Naive B cell (primary cell): Measurements from ENCODE around the gene MFAP2. TPM values are rescaled to one million over a fixed set of nuclear protein-coding genes. Genes with fewer than 3 reads are reported as not detected.
A peak's percentile ranks its signal among the peaks of the same experiment; 100 is the strongest.
"Not testable (repeated sequence)": the region's sequence is repeated elsewhere in the genome, so short reads cannot be mapped to it uniquely, and the experiment has no call there.

ENCODE experiments used
- ATAC-seq, 2 donors: fragments of 150-1000 bp; cut with Tn5 transposase; 2 replicates each; pipeline ENCODE4 v1.10.0; 2021; ENCODE audit warnings: low read depth in 2 of 2, mild to moderate bottlenecking in 2 of 2, moderate library complexity in 2 of 2
- DNase-seq: peaks from one replicate; pipeline ENCODE4 v3.0.0; 2022
- H3K27ac Mint-ChIP-seq, 6 donors: one replicate each; pipeline ENCODE4 v1.8.0; 2020 to 2022; ENCODE audit warnings: mild to moderate bottlenecking in 6 of 6, mixed read lengths in 6 of 6, moderate library complexity in 5 of 6, inconsistent platforms in 2 of 6
- H3K27me3 Mint-ChIP-seq, 3 donors: one replicate each; pipeline ENCODE4 v1.8.0; 2021 to 2022; ENCODE audit warnings: mixed read lengths in 3 of 3, mild to moderate bottlenecking in 1 of 3
- H3K36me3 Mint-ChIP-seq, 2 donors: one replicate each; pipeline ENCODE4 v1.8.0; 2020 to 2022; ENCODE audit warnings: mixed read lengths in 2 of 2, inconsistent platforms in 1 of 2, mild to moderate bottlenecking in 1 of 2
- H3K4me1 Mint-ChIP-seq, 3 donors: one replicate each; pipeline ENCODE4 v1.8.0; 2020 to 2022; ENCODE audit warnings: mixed read lengths in 3 of 3, inconsistent platforms in 1 of 3, mild to moderate bottlenecking in 1 of 3, moderate library complexity in 1 of 3
- H3K4me3 Mint-ChIP-seq, 8 donors: one replicate each; pipeline ENCODE4 v1.8.0; 2020 to 2022; ENCODE audit warnings: mild to moderate bottlenecking in 8 of 8, mixed read lengths in 8 of 8, moderate library complexity in 8 of 8, inconsistent platforms in 2 of 8
- H3K9me3 Mint-ChIP-seq, 7 donors: one replicate each; pipeline ENCODE4 v1.8.0; 2020 to 2022; ENCODE audit warnings: mixed read lengths in 7 of 7, mild to moderate bottlenecking in 5 of 7, inconsistent platforms in 2 of 7, moderate library complexity in 1 of 7
- polyA plus RNA-seq, 6 donors: library from polyadenylated mRNA; unstranded; fragments of 300-500 nt; fragmentation: Illumina TruSeq; gene quantifications; one replicate each; pipeline ENCODE4 v1.2.3, GENCODE V29; 2021; ENCODE audit warnings: low read depth in 6 of 6

MFAP2 gene
- polyA plus RNA-seq, 6 donors from 2014 or later = not detected

DNA sequence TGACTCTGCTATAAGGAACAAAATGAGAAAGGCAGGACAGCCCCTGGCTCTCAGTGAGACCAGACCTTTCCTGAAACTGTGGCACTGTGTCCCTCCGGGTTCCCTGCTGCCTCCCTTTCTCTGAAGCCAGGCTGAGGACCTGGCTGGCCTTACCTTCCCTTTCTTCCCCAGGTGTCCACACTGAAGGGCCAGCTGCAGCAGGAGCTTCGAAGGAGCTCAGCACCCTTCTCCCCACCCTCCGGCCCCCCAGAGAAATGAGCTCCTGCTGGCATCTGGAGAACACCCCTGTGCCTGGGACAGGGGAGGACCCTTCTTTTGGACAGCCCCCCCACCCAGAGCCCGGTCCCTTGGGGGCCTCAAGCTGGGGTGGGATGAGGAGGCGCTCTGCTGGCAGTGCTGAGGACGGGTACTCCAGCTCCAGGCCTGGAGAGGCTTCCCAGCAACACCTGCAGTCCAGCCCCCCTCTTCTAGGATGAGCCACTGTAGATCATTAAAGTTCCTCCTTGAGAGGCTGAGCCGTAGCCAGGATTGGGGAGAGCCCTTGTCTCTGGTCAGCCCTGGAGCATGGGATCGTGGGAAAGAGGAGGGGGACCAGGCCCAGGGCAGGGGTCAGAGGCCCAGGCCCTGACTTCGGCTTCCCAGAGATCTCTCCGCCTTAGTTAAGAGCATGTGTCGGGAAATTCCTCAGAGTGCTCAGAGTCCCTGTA lies 8.1 kb downstream of the MFAP2 start:
- ATAC-seq = no peak
- H3K36me3 Mint-ChIP-seq = no peaks in the 10 kb centered on the region
- peak overlapping the region in 2 of 6 donors; percentile 58 to 75 for H3K27ac Mint-ChIP-seq
- no peak overlapping the region for H3K4me3 Mint-ChIP-seq
- DNase-seq = no peak
- H3K9me3 Mint-ChIP-seq = peaks cover 0 to 1% (median 0%) of the 10 kb centered on the region in 7 donors
- no peaks in the 10 kb centered on the region for H3K27me3 Mint-ChIP-seq
- peaks cover 0 to 3% (median 0%) of the 10 kb centered on the region in 3 donors for H3K4me1 Mint-ChIP-seq

- Mint-ChIP-seq H3K27ac (peak overlapping the region in 1 of 6 donors; percentile 39), H3K27me3 (no peaks in the 10 kb centered on the region)
These were observed 8.9 kb downstream of the MFAP2 start for GRCh38 chr1:16971341-16972188.

DNA sequence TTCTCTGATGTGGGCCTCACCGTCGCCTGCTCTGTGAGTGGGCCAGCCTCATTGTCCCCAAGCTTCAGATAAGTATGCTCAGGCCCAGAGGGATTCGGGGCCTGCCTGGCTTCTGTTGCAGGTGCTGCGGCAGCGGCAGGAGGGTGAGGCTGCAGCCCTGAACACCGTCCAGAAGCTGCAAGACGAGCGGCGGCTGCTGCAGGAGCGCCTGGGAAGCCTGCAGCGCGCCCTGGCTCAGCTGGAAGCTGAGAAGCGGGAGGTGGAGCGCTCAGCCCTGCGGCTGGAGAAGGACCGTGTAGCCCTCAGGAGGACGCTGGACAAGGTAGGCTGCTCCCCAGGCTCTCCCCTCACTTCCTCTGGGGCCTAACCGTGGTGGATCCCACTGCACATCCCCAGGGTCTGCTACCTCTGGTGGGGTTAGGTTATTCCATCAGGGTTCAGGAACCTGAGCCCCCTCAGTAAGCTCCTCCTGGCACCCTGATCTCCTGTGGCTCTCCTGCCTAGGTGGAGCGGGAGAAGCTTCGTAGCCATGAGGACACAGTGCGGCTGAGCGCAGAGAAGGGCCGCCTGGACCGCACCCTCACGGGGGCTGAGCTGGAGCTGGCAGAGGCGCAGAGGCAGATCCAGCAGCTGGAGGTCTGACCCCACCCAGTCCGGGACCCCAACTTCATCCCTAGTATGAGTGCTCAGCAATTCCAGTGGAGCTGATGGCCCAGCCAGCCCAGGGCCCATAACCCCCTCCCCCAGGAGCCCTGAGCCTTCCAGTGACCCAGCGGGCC lies 10.1 kb downstream of the MFAP2 start:
- H3K27me3 Mint-ChIP-seq = no peaks in the 10 kb centered on the region
- ATAC-seq (no peak), DNase-seq (no peak)
- H3K9me3 Mint-ChIP-seq = no peaks in the 10 kb centered on the region
- H3K4me1 Mint-ChIP-seq = peaks cover 0 to 5% (median 2%) of the 10 kb centered on the region in 3 donors
- peaks cover 0 to 10% of the 10 kb centered on the region in 2 donors for H3K36me3 Mint-ChIP-seq
- no peak overlapping the region for H3K27ac Mint-ChIP-seq
- H3K4me3 Mint-ChIP-seq = no peak overlapping the region

More at GRCh38 chr1:16971341-16972188, 8.9 kb downstream of the MFAP2 start:
- peaks cover 0 to 3% (median 2%) of the 10 kb centered on the region in 3 donors for H3K4me1 Mint-ChIP-seq
- H3K9me3 Mint-ChIP-seq = peaks cover 0 to 1% (median 0%) of the 10 kb centered on the region in 7 donors
- H3K36me3 Mint-ChIP-seq = no peaks in the 10 kb centered on the region
- ATAC-seq = no peak
- no peak for DNase-seq
- H3K4me3 Mint-ChIP-seq = no peak overlapping the region

- ATAC-seq (no peak), DNase-seq (no peak)
- Mint-ChIP-seq H3K27ac (peak overlapping the region in 1 of 6 donors; percentile 39), H3K4me1 (peaks cover 0 to 7% (median 2%) of the 10 kb centered on the region in 3 donors), H3K4me3 (no peak overlapping the region), H3K27me3 (no peaks in the 10 kb centered on the region), H3K36me3 (peaks cover 0 to 15% of the 10 kb centered on the region in 2 donors), H3K9me3 (no peaks in the 10 kb centered on the region)
These were observed 10.8 kb downstream of the MFAP2 start for GRCh38 chr1:16969651-16970050.

DNA sequence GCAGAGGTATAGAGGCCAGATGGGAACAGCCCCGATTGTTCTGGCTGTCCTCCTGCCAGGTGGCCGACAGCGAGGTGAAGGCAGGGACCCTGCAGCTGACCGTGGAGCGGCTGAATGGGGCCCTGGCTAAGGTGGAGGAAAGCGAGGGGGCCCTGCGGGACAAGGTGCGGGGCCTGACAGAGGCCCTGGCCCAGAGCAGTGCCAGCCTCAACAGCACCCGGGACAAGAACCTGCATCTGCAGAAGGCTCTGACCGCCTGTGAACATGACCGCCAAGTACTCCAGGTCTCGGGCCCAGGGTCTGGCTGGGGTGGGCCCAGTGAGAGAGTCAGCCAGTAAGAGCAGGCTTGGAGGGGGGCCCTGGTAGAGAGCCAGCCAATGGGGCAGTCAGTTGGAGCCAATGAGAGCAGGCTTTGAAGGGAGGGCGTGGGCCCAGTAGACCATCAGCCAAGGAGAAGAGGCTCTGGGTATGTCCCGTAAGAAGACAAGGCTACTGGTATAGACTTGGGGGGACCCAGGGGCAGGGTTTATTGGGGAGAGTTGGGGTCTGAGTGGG lies 11.3 kb downstream of the MFAP2 start:
- ATAC-seq (no peak), DNase-seq (no peak)
- peaks cover 0 to 15% of the 10 kb centered on the region in 2 donors for H3K36me3 Mint-ChIP-seq
- peak overlapping the region in 1 of 6 donors; percentile 76 for H3K27ac Mint-ChIP-seq
- peaks cover 0 to 7% (median 2%) of the 10 kb centered on the region in 3 donors for H3K4me1 Mint-ChIP-seq
- no peaks in the 10 kb centered on the region for H3K27me3 Mint-ChIP-seq
- no peaks in the 10 kb centered on the region for H3K9me3 Mint-ChIP-seq
- no peak overlapping the region for H3K4me3 Mint-ChIP-seq

- Mint-ChIP-seq H3K4me3 (no peak overlapping the region), H3K27ac (no peak overlapping the region), H3K36me3 (peaks cover 0 to 15% of the 10 kb centered on the region in 2 donors), H3K4me1 (peaks cover 0 to 7% (median 2%) of the 10 kb centered on the region in 3 donors), H3K27me3 (no peaks in the 10 kb centered on the region), H3K9me3 (no peaks in the 10 kb centered on the region)
- no peak for DNase-seq
- no peak for ATAC-seq
These were observed 12.0 kb downstream of the MFAP2 start for GRCh38 chr1:16968372-16968771.

- Mint-ChIP-seq H3K36me3 (peaks cover 0 to 15% of the 10 kb centered on the region in 2 donors), H3K9me3 (no peaks in the 10 kb centered on the region), H3K27me3 (no peaks in the 10 kb centered on the region), H3K4me1 (peaks cover 0 to 7% (median 2%) of the 10 kb centered on the region in 3 donors), H3K4me3 (no peak overlapping the region), H3K27ac (no peak overlapping the region)
- ATAC-seq (no peak), DNase-seq (no peak)
These were observed 12.5 kb downstream of the MFAP2 start for GRCh38 chr1:16967962-16968361.

DNA sequence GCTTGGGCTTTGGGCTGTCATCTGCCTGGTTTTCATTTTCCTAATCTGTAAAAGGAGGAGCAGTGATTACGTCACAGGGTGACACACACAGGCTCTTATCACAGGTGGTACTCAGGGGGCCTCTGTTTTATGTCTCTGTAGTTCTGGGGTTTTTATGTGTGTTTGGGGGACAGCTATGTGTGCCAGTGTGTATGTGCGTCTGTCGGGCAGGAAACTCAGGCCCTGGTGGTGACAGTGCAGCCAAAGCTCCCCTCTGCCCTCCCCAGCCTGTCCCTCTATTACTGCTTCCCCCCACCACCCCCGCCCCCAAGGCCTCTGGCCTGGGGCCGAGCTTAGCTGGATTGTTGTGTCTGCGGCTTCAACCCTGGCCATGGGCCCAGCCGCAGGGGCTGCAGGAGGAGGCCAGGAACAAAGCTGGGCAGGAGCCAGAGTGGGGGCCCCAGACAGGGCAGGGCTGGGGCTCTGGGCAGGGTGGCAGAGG lies 13.3 kb downstream of the MFAP2 start:
- ATAC-seq (no peak), DNase-seq (no peak)
- H3K4me3 Mint-ChIP-seq = no peak overlapping the region
- peaks cover 0 to 7% (median 2%) of the 10 kb centered on the region in 3 donors for H3K4me1 Mint-ChIP-seq
- H3K36me3 Mint-ChIP-seq = peaks cover 0 to 15% of the 10 kb centered on the region in 2 donors
- H3K27me3 Mint-ChIP-seq = no peaks in the 10 kb centered on the region
- H3K9me3 Mint-ChIP-seq = no peaks in the 10 kb centered on the region
- peak overlapping the region in 1 of 6 donors; percentile 51 for H3K27ac Mint-ChIP-seq

- Mint-ChIP-seq H3K9me3 (no peaks in the 10 kb centered on the region), H3K27ac (no peak overlapping the region), H3K36me3 (peaks cover 0 to 15% of the 10 kb centered on the region in 2 donors), H3K4me3 (no peak overlapping the region), H3K4me1 (peaks cover 2 to 7% (median 5%) of the 10 kb centered on the region in 3 donors), H3K27me3 (no peaks in the 10 kb centered on the region)
- DNase-seq (no peak), ATAC-seq (no peak)
These were observed 14.1 kb downstream of the MFAP2 start for GRCh38 chr1:16966282-16966681.

DNA sequence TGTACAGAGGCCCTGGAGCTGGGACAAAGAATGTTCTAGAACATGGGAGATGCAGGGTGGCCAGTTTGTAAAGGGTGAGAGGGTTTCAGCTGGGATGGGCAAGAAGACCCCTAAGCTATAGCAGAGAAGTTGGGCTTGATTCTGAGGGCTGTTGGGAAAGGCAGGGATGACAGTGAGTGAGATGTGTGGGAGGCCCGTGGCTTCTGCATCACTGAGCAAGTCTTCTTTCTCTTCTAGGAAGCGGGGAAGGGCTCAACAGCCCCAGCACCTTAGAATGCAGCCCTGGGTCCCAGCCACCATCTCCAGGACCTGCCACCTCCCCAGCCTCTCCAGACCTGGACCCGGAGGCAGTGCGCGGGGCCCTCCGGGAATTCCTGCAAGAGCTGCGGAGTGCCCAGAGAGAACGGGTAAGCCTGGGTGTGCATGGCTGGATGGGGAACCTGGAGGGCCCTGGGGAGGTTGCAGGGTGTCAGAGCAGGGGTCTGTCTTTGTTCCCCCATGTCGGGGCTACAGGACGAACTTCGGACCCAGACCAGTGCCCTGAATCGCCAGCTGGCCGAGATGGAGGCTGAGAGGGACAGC lies 14.8 kb downstream of the MFAP2 start:
- Mint-ChIP-seq H3K9me3 (no peaks in the 10 kb centered on the region), H3K4me3 (peak overlapping the region in 1 of 8 donors; percentile 39), H3K4me1 (peaks cover 4 to 7% (median 6%) of the 10 kb centered on the region in 3 donors), H3K27me3 (no peaks in the 10 kb centered on the region), H3K27ac (peak overlapping the region in 2 of 6 donors; percentile 42 to 54), H3K36me3 (peaks cover 0 to 15% of the 10 kb centered on the region in 2 donors)
- no peak for ATAC-seq
- no peak for DNase-seq

DNA sequence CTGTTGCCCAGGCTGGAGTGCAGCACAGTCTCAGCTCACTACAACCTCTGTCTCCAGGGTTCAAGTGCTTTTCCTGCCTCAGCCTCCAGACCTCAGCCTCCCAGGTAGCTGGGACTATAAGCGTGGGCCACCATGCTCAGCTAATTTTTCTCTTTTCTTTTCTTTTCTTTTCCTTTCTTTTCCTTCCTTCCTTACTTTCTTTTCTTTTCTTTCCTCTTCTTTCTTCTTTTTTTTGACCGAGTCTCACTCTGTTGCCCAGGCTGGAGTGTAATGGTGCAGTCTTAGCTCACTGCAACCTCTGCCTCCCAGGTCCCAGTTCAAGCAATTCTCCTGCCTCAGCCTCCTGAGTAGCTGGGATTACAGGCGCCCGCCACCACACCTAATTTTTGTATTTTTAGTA lies 16.3 kb downstream of the MFAP2 start:
- Mint-ChIP-seq H3K27ac (peak overlapping the region in 1 of 6 donors; percentile 87), H3K4me3 (peak overlapping the region in 2 of 8 donors; percentile 12 to 39), H3K4me1 (peaks cover 7 to 12% (median 8%) of the 10 kb centered on the region in 3 donors), H3K36me3 (peaks cover 0 to 15% of the 10 kb centered on the region in 2 donors)
- not testable (repeated sequence) for ATAC-seq, H3K27me3 Mint-ChIP-seq, H3K9me3 Mint-ChIP-seq, DNase-seq

DNA sequence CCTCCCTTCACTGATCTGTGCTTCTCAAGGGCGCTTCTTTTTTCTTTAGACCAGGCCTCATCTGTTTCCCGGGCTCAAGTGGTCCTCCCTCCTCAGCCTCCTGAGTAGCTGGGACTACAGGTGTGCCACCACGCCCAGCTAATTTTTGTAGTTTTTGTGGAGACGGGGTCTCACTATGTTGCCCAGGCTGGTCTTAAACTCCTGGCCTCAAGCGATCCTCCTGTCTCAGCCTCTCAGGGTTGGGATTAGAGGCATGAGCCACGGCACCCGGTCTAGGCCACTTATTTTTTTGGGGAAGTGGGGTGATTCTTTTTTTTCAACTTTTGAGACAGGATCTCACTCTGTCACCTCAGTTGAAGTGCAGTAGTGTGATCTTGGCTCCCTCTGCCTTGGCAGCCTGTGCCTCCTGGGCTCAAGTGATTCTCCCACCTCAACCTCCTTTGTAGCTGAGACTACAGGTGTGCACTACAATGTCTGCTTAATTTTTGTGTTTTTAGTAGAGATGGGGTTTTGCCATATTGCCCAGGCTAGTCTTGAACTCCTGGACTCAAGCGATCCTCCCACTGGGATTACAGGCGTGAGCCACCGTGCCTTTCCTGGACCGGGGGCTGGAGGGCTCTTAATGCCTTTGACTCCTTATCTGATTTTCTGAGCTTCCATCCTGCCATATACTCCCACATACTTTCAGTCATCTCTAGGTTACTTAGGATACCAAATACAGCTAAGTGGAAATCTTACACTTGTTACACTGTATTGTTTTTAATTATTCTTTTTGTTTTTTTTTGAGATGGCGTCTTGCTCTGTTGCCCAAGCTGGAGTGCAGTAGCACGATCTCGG lies 18.9 kb downstream of the MFAP2 start:
- Mint-ChIP-seq H3K4me3 (peak overlapping the region; percentile 61 to 90 (median 80)), H3K4me1 (peaks cover 4 to 12% (median 6%) of the 10 kb centered on the region in 3 donors), H3K9me3 (no peaks in the 10 kb centered on the region), H3K36me3 (peaks cover 0 to 15% of the 10 kb centered on the region in 2 donors), H3K27ac (peak overlapping the region in 5 of 6 donors; percentile 3 to 81 (median 47)), H3K27me3 (no peaks in the 10 kb centered on the region)
- DNase-seq = no peak
- no peak for ATAC-seq
